GM21723 (cell line): Measurements from ENCODE around the gene TNS3.

Source experiments
- ATAC-seq: cut with Tn5 transposase; IDR thresholded peaks from one replicate; pipeline ENCODE4 v1.9.1; 2021; ENCODE audit warnings: mild to moderate bottlenecking, moderate library complexity; ENCODE audit not compliant: unreplicated experiment

TNS3 gene

DNA sequence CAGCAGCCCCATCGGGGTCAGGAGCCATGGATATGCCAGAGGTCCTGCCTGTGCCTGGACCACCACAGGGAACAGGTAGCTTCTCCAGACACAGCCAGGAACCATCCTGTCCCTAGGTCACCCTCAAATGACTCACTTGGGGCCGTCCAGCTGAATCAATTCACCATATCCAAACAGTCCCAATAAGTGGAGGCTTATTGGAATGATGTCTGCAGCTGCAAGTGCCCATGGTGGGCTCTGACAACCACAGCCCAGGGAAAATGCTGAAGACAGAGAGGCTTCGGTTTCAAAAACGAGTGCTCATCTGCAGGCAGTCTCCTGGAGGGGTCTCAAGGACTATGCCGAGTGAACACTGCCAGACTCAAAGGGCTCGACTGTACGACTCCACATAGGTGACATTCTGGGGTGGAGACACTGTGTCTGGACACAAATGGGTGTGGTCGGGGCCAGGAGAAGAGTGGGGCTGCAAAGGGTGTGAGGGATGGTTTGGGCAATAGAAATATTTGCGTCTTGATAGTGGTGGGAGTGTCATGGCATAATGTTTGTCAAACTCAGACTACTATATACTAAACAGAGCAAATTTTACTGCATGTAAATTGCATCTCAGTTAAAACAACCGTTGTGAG, 204.8 kb downstream of the TNS3 start:
- no peak for ATAC-seq

DNA sequence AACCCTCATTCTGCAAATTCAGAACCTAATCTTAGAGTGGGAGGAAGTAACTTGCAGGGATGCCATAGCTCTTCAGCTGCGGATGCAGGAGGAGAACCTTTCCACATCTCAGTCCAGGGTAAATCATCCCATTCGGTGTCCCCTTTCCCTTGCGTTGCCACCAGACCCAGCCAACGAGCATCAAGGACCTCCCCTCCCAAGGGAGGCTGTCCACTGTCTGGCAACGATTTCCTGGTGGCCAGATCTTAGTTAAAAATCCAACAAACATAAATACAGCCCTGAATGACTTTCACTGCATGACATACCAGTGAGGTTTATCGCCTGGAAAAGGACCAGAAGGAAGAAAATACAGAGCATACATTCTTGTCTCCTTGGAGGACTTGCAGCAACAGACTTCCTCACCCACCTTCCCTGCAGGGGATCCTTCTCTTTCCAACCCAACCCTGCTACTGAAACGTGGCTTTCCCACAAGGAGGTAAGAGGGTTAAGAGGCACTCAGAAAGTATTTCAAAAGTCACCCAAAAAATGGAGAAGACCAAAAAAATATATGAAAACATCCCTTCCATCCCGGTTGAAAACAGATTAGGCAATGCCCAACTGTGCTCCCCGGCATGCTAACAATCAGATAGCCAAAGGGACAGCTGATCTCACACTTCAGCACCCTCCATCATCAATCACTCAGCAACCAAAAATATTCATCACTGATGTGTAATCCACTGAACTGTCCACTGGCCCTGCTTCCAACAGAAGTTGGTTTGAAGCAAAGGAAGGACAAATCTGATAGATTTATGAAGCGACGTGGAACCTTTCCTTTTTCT, 206.6 kb downstream of the TNS3 start:
- ATAC-seq = no peak

GRCh38 chr7:47374538-47374937, 207.4 kb downstream of the TNS3 start:
- no peak for ATAC-seq

DNA sequence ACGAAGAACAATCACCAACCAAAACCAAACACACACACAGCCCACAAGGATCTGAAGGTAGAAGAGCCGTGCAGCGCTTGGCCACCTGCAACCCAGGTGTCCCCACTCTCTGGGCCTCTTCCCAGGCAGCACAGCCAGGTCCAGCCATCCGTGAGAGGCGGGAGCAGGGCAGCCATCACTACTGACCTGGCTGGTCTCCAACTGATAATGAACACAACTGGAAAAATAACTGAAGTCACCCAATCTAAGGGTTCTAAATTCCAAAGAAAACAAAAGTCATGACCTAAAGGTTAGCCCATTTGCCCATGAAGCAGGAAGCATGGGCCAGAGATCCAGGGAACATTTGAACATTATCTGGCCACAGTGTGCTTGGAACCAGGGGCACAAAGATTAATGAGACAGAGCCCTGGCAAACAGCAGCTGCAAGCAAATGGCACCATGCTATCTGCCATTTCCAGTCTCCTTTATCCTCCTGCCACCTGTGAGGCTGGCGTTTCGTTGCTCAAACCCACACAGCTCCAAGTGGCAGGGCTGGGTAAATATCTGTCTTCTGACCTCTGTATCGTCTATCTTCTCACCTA, 207.9 kb downstream of the TNS3 start:
- ATAC-seq = no peak

DNA sequence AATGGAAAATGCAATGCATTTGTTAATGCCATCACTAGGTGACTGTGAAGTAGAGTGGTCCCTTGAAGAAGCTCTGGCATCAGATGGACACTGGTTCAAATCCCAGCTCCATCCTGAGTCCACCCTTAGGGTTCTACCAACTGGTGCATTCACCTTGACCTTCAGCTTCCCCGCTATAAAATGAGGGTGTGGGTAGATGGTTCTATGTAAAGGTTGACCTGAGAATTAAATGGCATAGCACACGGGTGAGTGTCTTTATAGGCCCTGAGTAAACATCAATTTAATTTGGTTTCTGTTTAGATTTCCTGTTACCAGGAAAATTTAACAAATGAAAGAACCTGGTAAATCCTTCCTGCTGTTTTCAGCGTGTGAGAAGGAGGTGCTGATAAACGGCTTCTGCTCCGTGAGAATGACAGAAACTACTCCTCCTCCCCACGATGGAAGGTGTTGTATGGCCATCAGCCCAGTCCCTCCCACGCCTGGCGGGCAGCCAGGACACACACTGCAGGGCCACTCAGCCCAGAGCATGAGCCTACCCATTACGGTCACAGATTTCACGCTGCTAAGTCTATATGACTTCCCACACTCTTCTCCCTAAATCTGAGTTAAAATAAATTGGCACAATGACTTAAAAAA, 210.1 kb downstream of the TNS3 start:
- ATAC-seq = no peak

DNA sequence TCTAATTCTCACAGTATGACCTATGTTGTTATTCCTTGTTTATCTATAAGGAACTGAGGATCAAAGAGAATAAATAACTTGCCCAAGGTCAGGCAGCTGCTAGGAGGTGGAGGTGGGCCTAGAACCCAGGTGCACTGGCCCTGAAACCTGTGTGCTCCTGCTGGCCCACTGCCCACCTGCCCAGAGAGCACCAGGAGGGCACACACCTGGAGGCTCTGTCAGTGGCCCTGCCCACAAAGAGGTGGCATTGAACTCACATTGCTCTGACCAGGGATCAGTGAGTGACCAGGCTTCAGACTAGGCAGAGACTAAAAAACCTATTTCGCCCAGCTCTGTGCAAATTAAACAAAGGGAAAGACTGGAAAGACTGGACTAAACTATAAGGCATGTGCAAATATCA, 210.6 kb downstream of the TNS3 start:
- no peak for ATAC-seq

DNA sequence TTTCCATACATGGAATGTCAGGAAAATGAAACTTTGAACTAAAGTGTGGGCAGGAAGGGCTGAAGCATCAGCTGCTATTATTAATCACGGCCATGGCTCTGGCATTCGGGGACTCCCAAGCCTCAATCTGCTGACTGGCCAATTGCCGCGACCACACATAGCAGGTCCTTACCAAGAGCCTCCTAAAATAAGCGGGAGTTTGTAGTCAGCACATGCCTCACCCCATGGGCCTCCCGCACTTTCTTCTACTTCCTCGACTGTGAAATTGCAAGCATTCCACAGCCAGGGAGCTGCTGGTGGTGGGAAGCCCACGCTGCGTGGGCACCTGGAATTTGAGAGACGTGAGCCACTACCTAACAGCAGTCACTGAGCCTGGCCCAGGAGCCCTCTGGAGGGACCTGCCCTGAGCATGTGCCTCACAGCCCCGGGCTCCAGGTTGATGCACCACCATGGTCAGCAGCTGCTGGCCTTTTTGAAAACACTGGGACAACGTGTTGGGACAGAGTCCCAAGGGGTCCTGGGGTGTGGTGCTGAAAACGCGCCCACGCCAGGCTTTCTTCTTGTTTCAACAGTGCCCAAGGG, 211.4 kb downstream of the TNS3 start:
- no peak for ATAC-seq

GRCh38 chr7:47369736-47370135, 212.2 kb downstream of the TNS3 start:
- no peak for ATAC-seq

- no peak for ATAC-seq
Measured at GRCh38 chr7:47368190-47368812, 213.6 kb downstream of the TNS3 start.

DNA sequence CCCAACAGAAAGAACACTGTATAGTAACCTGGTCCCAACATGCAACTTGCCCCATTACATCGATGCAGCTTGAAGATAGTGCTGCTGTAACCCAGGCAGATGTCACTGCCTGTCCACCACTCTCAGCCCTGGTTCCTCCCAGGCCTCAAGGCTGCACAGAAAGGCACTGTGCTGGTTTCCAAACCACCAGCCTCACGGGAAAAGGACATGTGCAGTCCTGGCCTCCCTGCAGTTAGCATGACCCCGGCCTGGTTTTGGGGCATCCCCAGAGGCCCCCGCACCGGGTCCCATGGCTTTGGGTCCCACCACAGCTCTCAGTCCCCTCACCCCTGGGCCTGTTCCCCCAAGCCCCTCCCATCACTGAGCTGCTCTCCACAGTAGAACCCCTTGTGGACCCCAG, 214.5 kb downstream of the TNS3 start:
- ATAC-seq = no peak

DNA sequence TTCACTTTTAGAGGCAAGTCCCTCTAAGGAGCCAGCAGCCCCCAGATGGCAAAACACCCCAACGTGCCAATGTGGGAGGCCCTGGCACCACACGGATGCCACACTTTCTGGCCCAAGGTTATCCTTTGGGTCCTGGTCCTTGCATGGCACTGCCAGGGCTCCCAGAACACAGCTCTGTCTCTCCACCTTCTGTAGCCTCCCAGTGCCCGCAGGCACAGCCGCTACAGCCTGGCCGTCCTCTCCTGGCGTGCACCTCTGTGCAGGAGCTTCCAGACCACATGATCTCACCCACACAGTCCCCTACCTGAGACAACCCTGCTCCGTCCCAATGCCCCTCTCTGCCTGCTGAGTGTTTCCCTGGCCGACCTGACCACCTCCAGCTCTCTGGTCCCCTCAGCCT, 215.0 kb downstream of the TNS3 start:
- no peak for ATAC-seq

DNA sequence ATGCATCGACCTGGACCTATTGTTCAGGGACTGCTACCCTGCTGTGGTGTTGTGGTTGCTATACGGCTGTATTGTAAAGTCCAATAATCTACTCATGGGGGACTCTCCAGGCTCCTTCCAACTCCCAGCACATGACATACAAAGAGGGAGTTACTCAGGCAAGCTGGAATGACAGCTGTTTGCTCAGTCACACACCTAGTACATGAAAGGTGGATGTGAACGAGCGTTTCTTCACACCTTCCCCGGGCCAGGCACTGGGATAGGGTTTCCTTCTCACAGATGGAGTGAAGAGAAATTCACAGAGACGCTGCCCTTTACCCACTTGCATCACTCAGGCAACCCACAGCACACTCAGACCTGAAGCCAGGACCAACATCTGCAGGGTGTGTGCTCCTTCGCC, 215.7 kb downstream of the TNS3 start:
- ATAC-seq = no peak

- no peak for ATAC-seq
Measured at GRCh38 chr7:47362984-47363383, 218.9 kb downstream of the TNS3 start.

DNA sequence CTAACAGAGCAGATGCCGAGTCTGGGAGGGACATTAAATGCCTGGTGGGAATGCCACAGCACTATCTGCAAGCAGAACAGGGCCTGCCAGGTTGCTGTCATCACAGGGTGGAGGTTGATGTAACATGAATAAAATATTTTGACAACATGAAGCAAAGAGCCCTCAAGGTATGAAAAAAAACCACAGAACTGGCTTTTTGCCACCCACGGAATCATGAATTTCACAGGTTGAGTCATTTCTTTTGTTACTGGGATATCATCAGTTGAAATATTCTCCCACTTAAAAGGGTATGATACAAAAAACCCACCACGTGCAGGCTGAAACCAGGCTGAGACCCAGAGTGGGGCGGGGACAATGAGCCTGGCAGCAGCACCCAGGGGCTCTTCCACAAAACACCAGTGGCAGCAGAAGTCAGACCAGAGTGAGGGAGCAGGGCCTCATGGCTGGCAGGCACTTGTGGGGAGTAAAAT, 220.1 kb downstream of the TNS3 start:
- ATAC-seq = no peak

DNA sequence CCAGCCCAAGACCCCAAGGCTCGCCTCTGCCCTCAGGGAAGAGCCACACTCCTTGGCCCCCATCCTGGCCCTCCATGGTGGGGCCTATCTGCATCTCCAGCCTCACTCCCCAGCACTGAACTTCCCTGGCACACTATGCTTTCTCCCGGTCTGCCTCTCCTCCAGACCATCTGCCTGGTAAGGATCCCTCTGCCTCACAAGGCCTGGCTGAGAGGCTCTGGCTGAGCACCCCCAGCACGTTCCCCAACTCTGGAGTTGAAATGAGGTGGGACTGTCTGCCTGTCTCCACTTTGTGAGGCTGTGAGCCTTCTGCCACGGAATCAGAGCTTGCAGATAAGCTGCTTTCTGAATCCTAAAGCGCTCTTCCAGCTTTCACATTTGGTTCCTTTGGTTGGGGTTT, 220.7 kb downstream of the TNS3 start:
- ATAC-seq = no peak

GRCh38 chr7:47360301-47360900, 221.5 kb downstream of the TNS3 start:
- ATAC-seq = no peak

DNA sequence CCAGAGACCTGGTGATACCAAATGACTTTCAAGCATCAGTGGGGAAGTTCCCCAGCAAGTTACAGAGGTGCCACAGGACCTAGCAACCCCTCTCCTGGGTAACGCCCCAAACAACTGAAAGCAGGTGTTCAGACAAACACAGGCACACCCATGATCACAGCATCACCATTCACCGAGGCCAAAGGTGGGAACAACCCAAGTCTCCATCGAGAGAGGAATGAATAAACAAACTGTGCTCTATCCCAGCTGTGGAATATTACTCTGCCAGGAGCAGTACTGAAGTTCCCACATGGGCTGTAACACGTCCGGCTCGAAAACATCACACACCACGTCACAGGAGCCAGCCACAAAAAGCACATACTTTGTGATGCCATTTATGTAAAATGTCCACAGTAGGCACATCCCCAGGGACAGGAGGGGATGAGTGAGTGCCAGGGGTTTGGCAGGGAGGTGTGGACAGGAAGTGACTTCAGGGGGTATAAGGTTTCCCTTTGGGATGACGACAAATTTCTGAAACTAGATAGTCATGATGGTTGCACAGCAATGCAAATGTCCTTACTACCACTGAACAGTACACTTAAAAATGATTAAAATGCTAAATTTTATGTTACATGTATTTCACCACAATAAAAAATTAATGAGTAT, 222.8 kb downstream of the TNS3 start:
- ATAC-seq = no peak

DNA sequence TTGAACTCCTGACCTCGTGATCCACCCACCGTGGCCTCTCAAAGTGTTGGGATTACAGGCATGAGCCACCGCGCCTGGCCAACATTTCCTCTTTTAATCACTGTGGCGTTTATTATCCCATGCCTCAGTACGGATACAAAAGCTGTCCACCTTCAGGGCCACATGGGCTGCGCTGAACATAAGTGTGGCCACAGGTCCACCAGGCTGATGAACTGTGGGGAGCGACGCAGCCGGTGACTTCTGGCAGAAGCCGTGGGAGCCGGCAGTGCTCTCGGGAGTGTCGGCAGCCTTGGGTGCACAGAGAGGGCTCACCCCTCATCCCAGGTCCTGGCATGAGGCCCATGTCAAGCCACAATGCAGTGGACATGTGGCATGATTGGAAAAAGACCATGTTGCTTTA, 223.6 kb downstream of the TNS3 start:
- no peak for ATAC-seq

- ATAC-seq = no peak
Measured at GRCh38 chr7:47357863-47358262, 224.0 kb downstream of the TNS3 start.

GRCh38 chr7:47357361-47357760, 224.6 kb downstream of the TNS3 start:
- ATAC-seq = no peak
